SK-N-SH (cell line): ENCODE results near the gene TTC27.

Experiments
- JUND ChIP-seq: IDR thresholded peaks from 2 replicates; pipeline ENCODE4 v1.4.0; 2012
- RCOR1 ChIP-seq: fragments of 150-350 bp; IDR thresholded peaks from 2 replicates; pipeline ENCODE4 v1.6.1; 2017; ENCODE audit warnings: antibody characterized with exemption, low read length
- SMC3 ChIP-seq: IDR thresholded peaks from 2 replicates; pipeline ENCODE4 v1.6.1; 2012; ENCODE audit warnings: low read depth, low read length, improper control_type of control experiment
- YY1 ChIP-seq: IDR thresholded peaks from 2 replicates; pipeline ENCODE4 v1.4.0; 2012; ENCODE audit warnings: low read depth, mild to moderate bottlenecking
- TF ChIP-seq, protein P1 (sequence below): IDR thresholded peaks from 2 replicates; pipeline ENCODE4; 2012
- TF ChIP-seq, protein P2 (sequence below): fragments of 200-600 bp; sonication (generic); IDR thresholded peaks from 2 replicates; pipeline ENCODE4 v1.6.1; 2017; ENCODE audit warnings: antibody characterized with exemption, mild to moderate bottlenecking, moderate library complexity
- TF ChIP-seq, protein P3 (sequence below): fragments of 150-350 bp; IDR thresholded peaks from 2 replicates; pipeline ENCODE4 v1.6.1; 2017; ENCODE audit warnings: antibody characterized with exemption, low read length, low read depth, borderline replicate concordance
- TF ChIP-seq, protein P4 (sequence below): fragments of 150-350 bp; IDR thresholded peaks from 2 replicates; pipeline ENCODE4 v1.6.1; 2016; ENCODE audit warnings: mild to moderate bottlenecking, low read depth, low read length

DNA sequence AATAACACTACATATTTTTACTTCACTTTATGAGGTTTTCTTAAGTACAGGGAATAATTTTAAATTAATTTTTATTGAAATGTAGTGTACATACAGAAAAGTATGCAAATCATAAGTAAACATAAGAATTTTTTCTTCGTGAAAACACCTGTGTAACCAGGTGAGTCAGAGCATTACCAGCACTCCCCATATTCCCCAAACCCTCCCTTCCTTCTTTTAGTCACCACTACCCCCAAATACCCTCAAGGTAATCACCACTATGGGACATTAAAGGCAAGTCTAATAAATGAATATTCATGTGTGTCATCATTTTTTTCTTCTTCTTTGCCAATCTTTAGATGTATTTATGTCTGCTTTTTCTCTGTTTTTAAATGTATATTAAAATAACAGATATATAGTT lies 179.0 kb downstream of the TTC27 start:
- TF ChIP-seq RCOR1, result no peak
- TF ChIP-seq, protein P1, sequence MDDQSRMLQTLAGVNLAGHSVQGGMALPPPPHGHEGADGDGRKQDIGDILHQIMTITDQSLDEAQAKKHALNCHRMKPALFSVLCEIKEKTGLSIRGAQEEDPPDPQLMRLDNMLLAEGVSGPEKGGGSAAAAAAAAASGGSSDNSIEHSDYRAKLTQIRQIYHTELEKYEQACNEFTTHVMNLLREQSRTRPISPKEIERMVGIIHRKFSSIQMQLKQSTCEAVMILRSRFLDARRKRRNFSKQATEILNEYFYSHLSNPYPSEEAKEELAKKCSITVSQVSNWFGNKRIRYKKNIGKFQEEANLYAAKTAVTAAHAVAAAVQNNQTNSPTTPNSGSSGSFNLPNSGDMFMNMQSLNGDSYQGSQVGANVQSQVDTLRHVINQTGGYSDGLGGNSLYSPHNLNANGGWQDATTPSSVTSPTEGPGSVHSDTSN, result no peak
- no peak for TF ChIP-seq SMC3
- TF ChIP-seq, protein P2, sequence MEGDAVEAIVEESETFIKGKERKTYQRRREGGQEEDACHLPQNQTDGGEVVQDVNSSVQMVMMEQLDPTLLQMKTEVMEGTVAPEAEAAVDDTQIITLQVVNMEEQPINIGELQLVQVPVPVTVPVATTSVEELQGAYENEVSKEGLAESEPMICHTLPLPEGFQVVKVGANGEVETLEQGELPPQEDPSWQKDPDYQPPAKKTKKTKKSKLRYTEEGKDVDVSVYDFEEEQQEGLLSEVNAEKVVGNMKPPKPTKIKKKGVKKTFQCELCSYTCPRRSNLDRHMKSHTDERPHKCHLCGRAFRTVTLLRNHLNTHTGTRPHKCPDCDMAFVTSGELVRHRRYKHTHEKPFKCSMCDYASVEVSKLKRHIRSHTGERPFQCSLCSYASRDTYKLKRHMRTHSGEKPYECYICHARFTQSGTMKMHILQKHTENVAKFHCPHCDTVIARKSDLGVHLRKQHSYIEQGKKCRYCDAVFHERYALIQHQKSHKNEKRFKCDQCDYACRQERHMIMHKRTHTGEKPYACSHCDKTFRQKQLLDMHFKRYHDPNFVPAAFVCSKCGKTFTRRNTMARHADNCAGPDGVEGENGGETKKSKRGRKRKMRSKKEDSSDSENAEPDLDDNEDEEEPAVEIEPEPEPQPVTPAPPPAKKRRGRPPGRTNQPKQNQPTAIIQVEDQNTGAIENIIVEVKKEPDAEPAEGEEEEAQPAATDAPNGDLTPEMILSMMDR, result no peak
- TF ChIP-seq, protein P3, sequence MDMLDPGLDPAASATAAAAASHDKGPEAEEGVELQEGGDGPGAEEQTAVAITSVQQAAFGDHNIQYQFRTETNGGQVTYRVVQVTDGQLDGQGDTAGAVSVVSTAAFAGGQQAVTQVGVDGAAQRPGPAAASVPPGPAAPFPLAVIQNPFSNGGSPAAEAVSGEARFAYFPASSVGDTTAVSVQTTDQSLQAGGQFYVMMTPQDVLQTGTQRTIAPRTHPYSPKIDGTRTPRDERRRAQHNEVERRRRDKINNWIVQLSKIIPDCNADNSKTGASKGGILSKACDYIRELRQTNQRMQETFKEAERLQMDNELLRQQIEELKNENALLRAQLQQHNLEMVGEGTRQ, result no peak
- TF ChIP-seq, protein P4, sequence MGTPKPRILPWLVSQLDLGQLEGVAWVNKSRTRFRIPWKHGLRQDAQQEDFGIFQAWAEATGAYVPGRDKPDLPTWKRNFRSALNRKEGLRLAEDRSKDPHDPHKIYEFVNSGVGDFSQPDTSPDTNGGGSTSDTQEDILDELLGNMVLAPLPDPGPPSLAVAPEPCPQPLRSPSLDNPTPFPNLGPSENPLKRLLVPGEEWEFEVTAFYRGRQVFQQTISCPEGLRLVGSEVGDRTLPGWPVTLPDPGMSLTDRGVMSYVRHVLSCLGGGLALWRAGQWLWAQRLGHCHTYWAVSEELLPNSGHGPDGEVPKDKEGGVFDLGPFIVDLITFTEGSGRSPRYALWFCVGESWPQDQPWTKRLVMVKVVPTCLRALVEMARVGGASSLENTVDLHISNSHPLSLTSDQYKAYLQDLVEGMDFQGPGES, result no peak
- no peak for TF ChIP-seq YY1
- TF ChIP-seq JUND, result no peak
